Gastrocnemius medialis (tissue), 4 donors: ENCODE results near the gene FRY.

ENCODE experiments used
- CTCF ChIP-seq, 5 experiments: fragments of 450-650 bp in 3 of 5; fragments of 200-600 bp in 2 of 5; sonication (generic) in 2 of 5; IDR thresholded peaks in 4 of 5; conservative IDR thresholded peaks in 1 of 5; 1 replicate in 4 of 5; 2 replicates in 1 of 5; pipeline ENCODE4 v1.5.1; 2016 to 2019; ENCODE audit warnings: antibody characterized with exemption in 5 of 5, mild to moderate bottlenecking in 3 of 5, moderate library complexity in 3 of 5
- POLR2A ChIP-seq, 2 donors: fragments of 450-650 bp; IDR thresholded peaks; one replicate each; pipeline ENCODE4 v1.6.1; 2017; ENCODE audit warnings: antibody characterized with exemption in 2 of 2, mild to moderate bottlenecking in 2 of 2, moderate library complexity in 2 of 2

- TF ChIP-seq CTCF (IDR thresholded peaks at IDR 0.05 in 4 of 5, conservative IDR thresholded peaks at IDR 0.05 in 1 of 5) (no peak), POLR2A (IDR thresholded peaks at IDR 0.05) (no peak)
Observed at GRCh38 chr13:32209652-32210051, 178.1 kb downstream of the FRY start.
